ENCODE results near the gene LBP. TPM values are rescaled to one million over a fixed set of nuclear protein-coding genes. Genes with fewer than 3 reads are reported as not detected.

LBP gene
- total RNA-seq, 1 donor, result 1.8 TPM

DNA sequence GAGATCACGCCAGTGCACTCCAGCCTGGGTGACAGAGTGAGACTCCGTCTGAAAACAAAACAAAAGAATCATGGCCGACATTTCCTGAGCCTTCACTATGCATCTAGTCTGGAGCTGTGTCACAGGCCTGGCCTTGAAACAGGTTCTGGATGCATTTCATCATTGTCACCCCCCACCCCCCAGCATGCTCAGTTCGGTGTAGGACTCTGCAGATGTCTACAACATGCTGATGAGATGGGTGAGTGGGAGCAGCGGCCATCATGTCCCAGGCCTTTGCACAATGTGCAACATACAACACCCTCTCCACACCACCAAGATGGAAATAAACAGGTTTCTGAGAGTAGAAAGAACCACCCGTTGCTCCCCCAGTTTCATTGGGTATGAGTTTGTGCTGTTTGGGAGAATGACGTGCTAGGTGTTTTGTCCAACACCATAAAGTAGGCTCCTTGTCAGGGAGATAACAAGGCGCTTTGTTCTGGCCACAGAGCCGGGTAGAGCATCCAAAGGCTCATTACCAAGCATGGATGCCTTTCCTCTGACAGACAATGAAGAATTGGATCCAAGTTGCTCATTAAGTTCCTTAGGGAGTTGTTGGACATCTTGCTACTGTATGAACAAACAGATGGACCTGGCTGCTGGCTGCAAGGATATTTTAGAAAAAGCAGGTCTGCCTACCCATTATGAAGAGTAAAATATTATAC, 66.7 kb downstream of the LBP start:
- no peaks in the 10 kb centered on the region for H3K9me3 ChIP-seq (ENCODE audit: low read depth, low read length)
- no peaks in the 10 kb centered on the region for H3K27me3 ChIP-seq (ENCODE audit: insufficient read depth, low read length)
- H3K36me3 ChIP-seq (ENCODE audit: insufficient read depth, low read length), result peaks cover 21% of the 10 kb centered on the region
- H3K4me1 ChIP-seq (ENCODE audit: insufficient read depth, low read length), result peaks cover 5% of the 10 kb centered on the region
- no peaks in the 10 kb centered on the region for H3K79me2 ChIP-seq (ENCODE audit: insufficient read depth, low read length)
- H3K4me2 ChIP-seq (ENCODE audit: insufficient read depth, low read length), result no peak overlapping the region
- no peaks in the 10 kb centered on the region for H4K20me1 ChIP-seq (ENCODE audit: insufficient read depth, low read length)
- DNase-seq (ENCODE audit: insufficient read length, low spot score, missing footprints), result no peak
- H2AFZ ChIP-seq (ENCODE audit: low read length), result no peak overlapping the region
- no peak overlapping the region for H3K4me3 ChIP-seq (ENCODE audit: insufficient read depth, low read length)
- no peak overlapping the region for H3K27ac ChIP-seq (ENCODE audit: low read depth, low read length)
- TF ChIP-seq CTCF (IDR thresholded peaks at IDR 0.05; ENCODE audit: extremely low read depth, low read depth, low read length), result no peak

- no peak overlapping the region for H3K27ac ChIP-seq (ENCODE audit: low read depth, low read length)
- peaks cover 39% of the 10 kb centered on the region for H3K36me3 ChIP-seq (ENCODE audit: insufficient read depth, low read length)
Observed at GRCh38 chr20:38414769-38415450, 68.6 kb downstream of the LBP start.

DNA sequence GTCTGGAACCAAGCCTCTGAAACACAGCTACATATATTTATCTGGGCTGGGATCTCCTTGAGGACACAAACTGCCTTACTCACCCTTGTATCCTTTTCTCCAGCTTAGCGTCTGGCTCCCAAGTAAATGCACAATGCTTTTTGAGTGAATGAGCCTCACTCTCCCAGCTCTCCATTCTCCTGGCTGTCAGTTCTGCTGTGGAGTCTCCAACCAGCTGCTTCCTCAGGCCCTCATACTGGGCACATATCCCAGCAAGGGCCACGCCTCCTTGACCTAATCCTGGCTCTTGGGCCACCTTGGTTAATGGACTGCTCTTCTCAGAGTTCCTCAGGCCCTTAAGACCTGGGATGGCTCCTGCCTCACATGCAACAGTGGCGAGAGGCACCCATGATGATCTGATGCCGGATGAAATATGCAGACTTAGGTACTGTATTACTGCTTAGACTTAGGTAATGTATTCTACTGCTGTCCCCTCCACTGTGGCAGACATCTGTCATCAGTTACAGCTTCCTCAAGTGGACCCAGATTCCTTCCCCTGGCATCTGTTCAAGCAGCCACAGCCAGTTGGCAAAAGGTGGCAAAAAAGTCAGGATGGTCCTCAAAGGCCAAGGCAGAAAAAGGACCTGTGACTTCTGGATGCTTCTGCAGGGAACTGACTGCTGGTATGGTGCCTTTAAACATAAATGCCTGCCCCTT, 72.4 kb downstream of the LBP start:
- DNase-seq (ENCODE audit: insufficient read length, low spot score, missing footprints), result peak; percentile 59
- Histone ChIP-seq H2AFZ (ENCODE audit: low read length) (no peak overlapping the region), H3K36me3 (ENCODE audit: insufficient read depth, low read length) (peaks cover 69% of the 10 kb centered on the region), H3K79me2 (ENCODE audit: insufficient read depth, low read length) (peaks cover 23% of the 10 kb centered on the region), H4K20me1 (ENCODE audit: insufficient read depth, low read length) (peaks cover 38% of the 10 kb centered on the region), H3K27ac (ENCODE audit: low read depth, low read length) (peak overlapping the region; percentile 6), H3K27me3 (ENCODE audit: insufficient read depth, low read length) (no peaks in the 10 kb centered on the region), H3K4me1 (ENCODE audit: insufficient read depth, low read length) (no peaks in the 10 kb centered on the region), H3K9me3 (ENCODE audit: low read depth, low read length) (no peaks in the 10 kb centered on the region), H3K4me2 (ENCODE audit: insufficient read depth, low read length) (no peak overlapping the region), H3K4me3 (ENCODE audit: insufficient read depth, low read length) (no peak overlapping the region)
- no peak for TF ChIP-seq CTCF (IDR thresholded peaks at IDR 0.05; ENCODE audit: extremely low read depth, low read depth, low read length)

More at GRCh38 chr20:38414769-38415450, 68.6 kb downstream of the LBP start:
- peaks cover 5% of the 10 kb centered on the region for H3K4me1 ChIP-seq (ENCODE audit: insufficient read depth, low read length)
- H3K4me2 ChIP-seq (ENCODE audit: insufficient read depth, low read length), result no peak overlapping the region
- no peak overlapping the region for H2AFZ ChIP-seq (ENCODE audit: low read length)
- peaks cover 7% of the 10 kb centered on the region for H4K20me1 ChIP-seq (ENCODE audit: insufficient read depth, low read length)
- TF ChIP-seq CTCF (IDR thresholded peaks at IDR 0.05; ENCODE audit: extremely low read depth, low read depth, low read length), result no peak
- no peaks in the 10 kb centered on the region for H3K9me3 ChIP-seq (ENCODE audit: low read depth, low read length)
- DNase-seq (ENCODE audit: insufficient read length, low spot score, missing footprints), result no peak
- H3K79me2 ChIP-seq (ENCODE audit: insufficient read depth, low read length), result no peaks in the 10 kb centered on the region
- H3K4me3 ChIP-seq (ENCODE audit: insufficient read depth, low read length), result no peak overlapping the region
- no peaks in the 10 kb centered on the region for H3K27me3 ChIP-seq (ENCODE audit: insufficient read depth, low read length)

All from osteoblast (primary cell).